ENCODE measurements around the gene INCA1. TPM values are rescaled to one million over a fixed set of nuclear protein-coding genes. Genes with fewer than 3 reads are reported as not detected.

INCA1 gene
- total RNA-seq, 2 experiments from 2014 or later = 0.82 TPM; not detected in 1

GRCh38 chr17:5014357-5014756 lies 17.0 kb upstream of the INCA1 start:
- H3K27ac ChIP-seq (ENCODE audit: low read depth, low read length, poor library complexity, severe bottlenecking) = no peak overlapping the region
- BruUV-seq (replicated peaks) = no TSS peak
- DNase-seq (ENCODE audit: low spot score) = no peak
- intact Hi-C loops (cut with micrococcal nuclease; ENCODE audit: unreplicated experiment) = no loop called here
- peaks cover 32% of the 10 kb centered on the region for H3K36me3 ChIP-seq (ENCODE audit: insufficient read depth, low read length)
- no peaks in the 10 kb centered on the region for H3K79me2 ChIP-seq (ENCODE audit: insufficient read depth, low read depth, low read length)
- H2AFZ ChIP-seq (ENCODE audit: low read length) = no peak overlapping the region
- TF ChIP-seq CTCF (conservative IDR thresholded peaks at IDR 0.05; ENCODE audit: low read length) (no peak), EZH2phosphoT487 (IDR thresholded peaks at IDR 0.05; ENCODE audit: borderline replicate concordance, low read depth, low read length) (no peak)
- ChIA-PET POLR2A (no interaction called here), CTCF (ENCODE audit: unreplicated experiment) (no interaction called here)
- no peaks in the 10 kb centered on the region for H3K9me3 ChIP-seq (ENCODE audit: low read length)
- no peak overlapping the region for H3K4me2 ChIP-seq (ENCODE audit: low read length)
- no peak overlapping the region for H3K4me3 ChIP-seq (ENCODE audit: low read depth, low read length, poor library complexity, severe bottlenecking)
- no peaks in the 10 kb centered on the region for H4K20me1 ChIP-seq (ENCODE audit: insufficient read depth, low read length)
- peaks cover 28% of the 10 kb centered on the region for H3K4me1 ChIP-seq (ENCODE audit: insufficient read depth, low read length, poor library complexity, severe bottlenecking)
- H3K9me2 ChIP-seq (ENCODE audit: insufficient read depth, low read length) = no peaks in the 10 kb centered on the region

- no peak for DNase-seq (ENCODE audit: low spot score)
- peaks cover 10% of the 10 kb centered on the region for H3K4me1 ChIP-seq (ENCODE audit: insufficient read depth, low read length, poor library complexity, severe bottlenecking)
- no peaks in the 10 kb centered on the region for H3K79me2 ChIP-seq (ENCODE audit: insufficient read depth, low read depth, low read length)
- POLR2A ChIA-PET = no interaction called here
- H3K9me3 ChIP-seq (ENCODE audit: low read length) = no peaks in the 10 kb centered on the region
- H3K4me2 ChIP-seq (ENCODE audit: low read length) = no peak overlapping the region
- H3K4me3 ChIP-seq (ENCODE audit: low read depth, low read length, poor library complexity, severe bottlenecking) = no peak overlapping the region
- H4K20me1 ChIP-seq (ENCODE audit: insufficient read depth, low read length) = no peaks in the 10 kb centered on the region
- TF ChIP-seq CTCF (conservative IDR thresholded peaks at IDR 0.05; ENCODE audit: low read length) (no peak), EZH2phosphoT487 (IDR thresholded peaks at IDR 0.05; ENCODE audit: borderline replicate concordance, low read depth, low read length) (no peak)
- no peak overlapping the region for H2AFZ ChIP-seq (ENCODE audit: low read length)
- no peaks in the 10 kb centered on the region for H3K9me2 ChIP-seq (ENCODE audit: insufficient read depth, low read length)
- BruUV-seq (replicated peaks) = no TSS peak
- peaks cover 42% of the 10 kb centered on the region for H3K36me3 ChIP-seq (ENCODE audit: insufficient read depth, low read length)
- CTCF ChIA-PET (ENCODE audit: unreplicated experiment) = no interaction called here
- intact Hi-C loops (cut with micrococcal nuclease; ENCODE audit: unreplicated experiment) = no loop called here
- H3K27ac ChIP-seq (ENCODE audit: low read depth, low read length, poor library complexity, severe bottlenecking) = no peak overlapping the region
Measured at GRCh38 chr17:5011928-5012327, 14.6 kb upstream of the INCA1 start.

- no peaks in the 10 kb centered on the region for H3K9me2 ChIP-seq (ENCODE audit: insufficient read depth, low read length)
- H3K9me3 ChIP-seq (ENCODE audit: low read length) = no peaks in the 10 kb centered on the region
- H2AFZ ChIP-seq (ENCODE audit: low read length) = no peak overlapping the region
- peaks cover 59% of the 10 kb centered on the region for H3K36me3 ChIP-seq (ENCODE audit: insufficient read depth, low read length)
- POLR2A ChIA-PET = no interaction called here
- no TSS peak for BruUV-seq (replicated peaks)
- intact Hi-C loops (cut with micrococcal nuclease; ENCODE audit: unreplicated experiment) = no loop called here
- H3K4me3 ChIP-seq (ENCODE audit: low read depth, low read length, poor library complexity, severe bottlenecking) = no peak overlapping the region
- no peaks in the 10 kb centered on the region for H4K20me1 ChIP-seq (ENCODE audit: insufficient read depth, low read length)
- TF ChIP-seq EZH2phosphoT487 (IDR thresholded peaks at IDR 0.05; ENCODE audit: borderline replicate concordance, low read depth, low read length) (no peak), CTCF (conservative IDR thresholded peaks at IDR 0.05; ENCODE audit: low read length) (no peak)
- CTCF ChIA-PET (ENCODE audit: unreplicated experiment) = no interaction called here
- H3K79me2 ChIP-seq (ENCODE audit: insufficient read depth, low read depth, low read length) = peaks cover 6% of the 10 kb centered on the region; the same call in 1 of the 2 replicates
- peaks cover 13% of the 10 kb centered on the region for H3K4me1 ChIP-seq (ENCODE audit: insufficient read depth, low read length, poor library complexity, severe bottlenecking)
- H3K27ac ChIP-seq (ENCODE audit: low read depth, low read length, poor library complexity, severe bottlenecking) = no peak overlapping the region
- H3K4me2 ChIP-seq (ENCODE audit: low read length) = no peak overlapping the region
- DNase-seq (ENCODE audit: low spot score) = no peak
Measured at GRCh38 chr17:5003214-5003867, 6.0 kb upstream of the INCA1 start.

All from OCI-LY7 (cell line).